CD14-positive monocyte (primary cell): ENCODE results near the gene PRKCA. TPM values are rescaled to one million over a fixed set of nuclear protein-coding genes. Genes with fewer than 3 reads are reported as not detected.

ENCODE experiments used
- DNase-seq, 3 donors: peaks; one replicate each; pipeline ENCODE4 v3.0.0-alpha.2; 2011 to 2022
- H2AFZ ChIP-seq: 2 replicates; pipeline ENCODE4 v1.6.0; 2012; ENCODE audit warnings: mild to moderate bottlenecking, low read depth, low read length, inconsistent platforms; ENCODE audit not compliant: insufficient read depth, poor library complexity, severe bottlenecking
- H3K27ac ChIP-seq, 2 donors: 1 replicate in 1 of 2; 2 replicates in 1 of 2; pipeline ENCODE4 v1.5.1; 2012 to 2013; ENCODE audit warnings: low read length in 2 of 2, control low read depth in 1 of 2, inconsistent platforms in 1 of 2, low read depth in 1 of 2, mild to moderate bottlenecking in 1 of 2
- H3K27me3 ChIP-seq, 2 donors: one replicate each; pipeline versions ENCODE4 v1.6.0 to v1.6.1; 2011 to 2013; ENCODE audit warnings: low read length in 2 of 2; ENCODE audit not compliant: control insufficient read depth in 2 of 2, insufficient read depth in 2 of 2
- H3K36me3 ChIP-seq, 2 donors: replicated peaks in 1 of 2; 1 replicate in 1 of 2; 2 replicates in 1 of 2; pipeline versions ENCODE4 v1.5.1 to v1.6.1; 2012 to 2013; ENCODE audit warnings: low read length in 2 of 2, control low read depth in 1 of 2, inconsistent platforms in 1 of 2, mild to moderate bottlenecking in 1 of 2; ENCODE audit not compliant: insufficient read depth in 2 of 2, control insufficient read depth in 1 of 2
- H3K4me1 ChIP-seq, 2 donors: 1 replicate in 1 of 2; 2 replicates in 1 of 2; pipeline versions ENCODE4 v1.5.1 to v1.6.1; 2012 to 2013; ENCODE audit warnings: low read length in 2 of 2, control low read depth in 1 of 2, inconsistent platforms in 1 of 2, mild to moderate bottlenecking in 1 of 2, moderate library complexity in 1 of 2; ENCODE audit not compliant: insufficient read depth in 2 of 2, control insufficient read depth in 1 of 2
- H3K4me2 ChIP-seq: replicated peaks from 2 replicates; pipeline ENCODE3; 2012; ENCODE audit warnings: low read length, moderate library complexity, mild to moderate bottlenecking; ENCODE audit not compliant: poor library complexity, severe bottlenecking; ENCODE audit errors: extremely low read depth
- H3K4me3 ChIP-seq, 3 experiments: fragments of 200-600 bp in 1 of 3; sonication (generic) in 1 of 3; replicated peaks in 1 of 3; 1 replicate in 2 of 3; 2 replicates in 1 of 3; pipeline ENCODE4 v1.5.1; 2011 to 2013; ENCODE audit warnings: low read length in 3 of 3, mild to moderate bottlenecking in 3 of 3, control low read depth in 2 of 3, low read depth in 2 of 3, inconsistent platforms in 1 of 3, moderate library complexity in 1 of 3
- H3K79me2 ChIP-seq: 2 replicates; pipeline ENCODE4 v1.6.0; 2012; ENCODE audit warnings: mild to moderate bottlenecking, control low read depth, inconsistent platforms, low read length, moderate library complexity; ENCODE audit not compliant: insufficient read depth
- H3K9ac ChIP-seq: 2 replicates; pipeline ENCODE4 v1.6.0; 2017; ENCODE audit warnings: low read length, mild to moderate bottlenecking; ENCODE audit not compliant: insufficient read depth, poor library complexity, severe bottlenecking
- H3K9me3 ChIP-seq, 2 donors: replicated peaks in 1 of 2; 1 replicate in 1 of 2; 2 replicates in 1 of 2; pipeline versions ENCODE4 v1.5.1 to v1.6.1; 2012 to 2013; ENCODE audit warnings: low read length in 2 of 2, control low read depth in 1 of 2; ENCODE audit not compliant: control insufficient read depth in 1 of 2, insufficient read depth in 1 of 2
- H4K20me1 ChIP-seq: 2 replicates; pipeline ENCODE4 v1.6.0; 2012; ENCODE audit warnings: mild to moderate bottlenecking, low read length, control low read depth, moderate library complexity; ENCODE audit not compliant: insufficient read depth
- H3K27ac Mint-ChIP-seq, 7 donors: one replicate each; pipeline ENCODE4 v1.8.0; 2020; ENCODE audit warnings: mild to moderate bottlenecking in 7 of 7, mixed read lengths in 7 of 7, moderate library complexity in 6 of 7, inconsistent platforms in 2 of 7
- H3K27me3 Mint-ChIP-seq, 3 donors: one replicate each; pipeline ENCODE4 v1.8.0; 2021 to 2022; ENCODE audit warnings: low read depth in 3 of 3, mild to moderate bottlenecking in 3 of 3, mixed read lengths in 3 of 3, moderate library complexity in 3 of 3, inconsistent platforms in 1 of 3
- H3K36me3 Mint-ChIP-seq, 2 donors: one replicate each; pipeline ENCODE4 v1.8.0; 2020; ENCODE audit warnings: mixed read lengths in 2 of 2, inconsistent platforms in 1 of 2, mild to moderate bottlenecking in 1 of 2
- H3K4me1 Mint-ChIP-seq: one replicate; pipeline ENCODE4 v1.8.0; 2020; ENCODE audit warnings: mild to moderate bottlenecking, mixed read lengths
- H3K4me3 Mint-ChIP-seq, 2 donors: one replicate each; pipeline ENCODE4 v1.8.0; 2020; ENCODE audit warnings: mild to moderate bottlenecking in 2 of 2, mixed read lengths in 2 of 2, moderate library complexity in 1 of 2
- H3K9me3 Mint-ChIP-seq, 7 donors: one replicate each; pipeline ENCODE4 v1.8.0; 2020 to 2022; ENCODE audit warnings: mixed read lengths in 7 of 7, mild to moderate bottlenecking in 6 of 7, moderate library complexity in 6 of 7, inconsistent platforms in 2 of 7
- CTCF ChIP-seq: fragments of 200-600 bp; IDR thresholded peaks from one replicate; pipeline ENCODE4 v1.8.0; 2022; ENCODE audit warnings: antibody characterized with exemption, mild to moderate bottlenecking
- WGBS: methylation state at CpG from one replicate; pipeline ENCODE4 v1.1.5; 2013; ENCODE audit warnings: missing lambda C conversion rate; ENCODE audit not compliant: insufficient coverage; 5-methylcytosine and 5-hydroxymethylcytosine counted together
- intact Hi-C, 2 donors: fragments of 100-400 bp; cut with micrococcal nuclease; formaldehyde crosslinking; loops; one replicate each; pipeline versions ENCODE4 v1.15.0 to v1.15.1; 2023
- polyA plus RNA-seq, 3 donors: library from polyadenylated mRNA; depleted of rRNA in 1 of 3; unstranded in 2 of 3; stranded (reverse) in 1 of 3; fragments of 300-500 nt in 2 of 3; fragments of >200 nt in 1 of 3; fragmentation: Illumina TruSeq in 2 of 3; gene quantifications; 1 replicate in 2 of 3; 2 replicates in 1 of 3; pipeline ENCODE4 v1.2.3, GENCODE V29; 2012 to 2021

PRKCA gene
- polyA plus RNA-seq, 3 donors = 0.22 to 7.1 (median 0.30) TPM

DNA sequence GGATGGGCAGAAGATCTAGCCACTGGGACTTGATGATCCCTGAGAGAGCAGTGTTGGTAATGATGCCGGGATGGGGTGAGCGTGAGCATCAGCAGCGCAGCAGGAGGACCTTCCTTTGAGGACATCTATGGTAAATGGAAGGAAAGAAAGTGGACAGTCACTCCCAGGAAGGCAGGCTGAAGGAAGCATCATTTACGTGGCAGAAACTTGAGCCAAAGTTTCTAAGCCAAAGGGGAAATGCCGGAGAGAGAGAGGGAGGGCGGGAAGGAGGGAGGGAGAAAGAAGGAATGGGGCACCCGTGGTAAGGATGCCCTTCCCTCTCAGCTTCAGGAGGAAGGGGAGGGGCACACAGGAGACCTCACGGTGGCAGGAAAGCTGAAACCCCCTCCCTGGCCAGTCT lies 446.2 kb downstream of the PRKCA start:
- Mint-ChIP-seq H3K36me3 (peaks cover 54 to 61% of the 10 kb centered on the region in 2 donors), H3K9me3 (no peaks in the 10 kb centered on the region), H3K4me1 (no peaks in the 10 kb centered on the region), H3K27me3 (peaks cover 0 to 3% (median 0%) of the 10 kb centered on the region in 3 donors), H3K4me3 (no peak overlapping the region), H3K27ac (peak overlapping the region in 1 of 7 donors; percentile 6)
- H3K27me3 ChIP-seq = no peaks in the 10 kb centered on the region
- no peaks in the 10 kb centered on the region for H3K4me1 ChIP-seq
- no peaks in the 10 kb centered on the region for H4K20me1 ChIP-seq
- no peak overlapping the region for H3K27ac ChIP-seq
- H3K4me3 ChIP-seq = no peak overlapping the region
- H3K9me3 ChIP-seq = no peaks in the 10 kb centered on the region
- 92% methylated on average over 5 of the region's 8 CpGs for WGBS
- H2AFZ ChIP-seq = no peak overlapping the region
- TF ChIP-seq CTCF = no peak
- H3K4me2 ChIP-seq = no peak overlapping the region
- H3K79me2 ChIP-seq = no peaks in the 10 kb centered on the region
- peaks cover 27 to 81% of the 10 kb centered on the region in 2 donors for H3K36me3 ChIP-seq
- intact Hi-C loops = no loop called here
- no peak for DNase-seq
- no peak overlapping the region for H3K9ac ChIP-seq

DNA sequence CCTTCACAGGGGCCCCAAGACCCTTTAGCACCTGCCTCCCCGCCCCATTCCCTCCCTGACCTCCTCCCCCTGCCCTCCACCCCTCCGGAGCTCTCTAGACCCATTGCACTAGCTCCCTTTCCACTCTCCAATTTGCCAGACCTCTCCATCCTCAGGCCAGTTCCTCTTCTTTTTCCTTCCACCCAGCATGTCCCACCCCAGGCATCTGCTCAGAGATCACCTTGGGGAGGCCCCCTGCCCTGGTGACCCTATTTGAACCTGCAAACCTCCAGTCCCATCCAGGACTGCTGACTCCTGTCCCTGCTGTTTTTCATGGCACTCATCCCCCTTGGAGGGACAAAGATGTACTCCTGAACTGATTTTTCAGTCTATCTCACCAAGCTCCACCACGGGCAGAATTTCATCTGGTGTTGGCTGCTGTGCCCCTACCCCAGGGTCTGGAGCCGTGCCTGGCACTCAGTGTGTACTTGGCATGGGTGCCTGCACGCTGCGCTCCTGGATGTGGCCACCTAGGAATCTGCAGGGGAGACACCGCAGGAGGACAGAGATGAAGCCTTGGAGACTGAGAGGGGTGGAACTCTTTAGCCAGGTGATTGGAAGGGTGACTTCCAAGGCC lies 446.9 kb downstream of the PRKCA start:
- Histone ChIP-seq H3K9ac (no peak overlapping the region), H3K27ac (no peak overlapping the region), H3K36me3 (peaks cover 27 to 78% of the 10 kb centered on the region in 2 donors), H3K79me2 (no peaks in the 10 kb centered on the region), H3K4me2 (no peak overlapping the region), H3K4me1 (no peaks in the 10 kb centered on the region), H3K4me3 (no peak overlapping the region), H3K27me3 (no peaks in the 10 kb centered on the region), H4K20me1 (no peaks in the 10 kb centered on the region), H2AFZ (no peak overlapping the region), H3K9me3 (no peaks in the 10 kb centered on the region)
- no peaks in the 10 kb centered on the region for H3K9me3 Mint-ChIP-seq
- peaks cover 0 to 3% (median 0%) of the 10 kb centered on the region in 3 donors for H3K27me3 Mint-ChIP-seq
- no peaks in the 10 kb centered on the region for H3K4me1 Mint-ChIP-seq
- no peak overlapping the region for H3K27ac Mint-ChIP-seq
- WGBS = 98% methylated on average over 6 of the region's 7 CpGs
- no peak for TF ChIP-seq CTCF
- peaks cover 54 to 61% of the 10 kb centered on the region in 2 donors for H3K36me3 Mint-ChIP-seq
- H3K4me3 Mint-ChIP-seq = no peak overlapping the region
- intact Hi-C loops = no loop called here
- DNase-seq = no peak
